HG02571 (cell line): Measurements from ENCODE around the gene GJB2.
A peak's percentile ranks its signal among the peaks of the same experiment; 100 is the strongest.

Experiments
- ATAC-seq: cut with Tn5 transposase; IDR thresholded peaks from one replicate; pipeline ENCODE4 v1.9.1; 2021; ENCODE audit warnings: mild to moderate bottlenecking, moderate library complexity; ENCODE audit not compliant: unreplicated experiment

Gene GJB2

GRCh38 chr13:20192836-20193161 lies at the start of gene GJB2:
GJB2 (minus strand) TSS chr13:20192938; CDS start chr13:20189581, 3,357 bp downstream.
- ATAC-seq = no peak

- no peak for ATAC-seq
Measured at GRCh38 chr13:20241593-20241992, 48.9 kb upstream of the GJB2 start.

DNA sequence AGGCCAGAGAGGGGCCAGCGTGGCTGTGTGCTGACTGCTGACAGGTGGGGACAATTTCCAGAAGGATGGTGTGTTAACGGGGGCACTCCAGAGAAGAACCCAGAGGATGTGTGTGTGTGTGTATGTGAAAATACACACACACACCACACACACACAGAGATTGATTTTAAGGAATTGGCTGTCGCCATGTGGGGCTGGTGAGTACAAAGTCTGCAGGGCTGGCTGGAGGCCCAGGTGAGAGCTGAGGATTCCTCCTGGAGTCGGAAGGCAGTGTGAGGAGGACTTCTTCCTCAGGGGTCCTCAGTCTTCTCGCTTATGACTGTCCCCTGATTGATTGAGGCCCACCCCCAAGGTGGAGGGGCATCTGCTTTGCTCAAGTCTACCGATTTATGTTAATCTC lies 47.0 kb upstream of the GJB2 start:
- no peak for ATAC-seq

DNA sequence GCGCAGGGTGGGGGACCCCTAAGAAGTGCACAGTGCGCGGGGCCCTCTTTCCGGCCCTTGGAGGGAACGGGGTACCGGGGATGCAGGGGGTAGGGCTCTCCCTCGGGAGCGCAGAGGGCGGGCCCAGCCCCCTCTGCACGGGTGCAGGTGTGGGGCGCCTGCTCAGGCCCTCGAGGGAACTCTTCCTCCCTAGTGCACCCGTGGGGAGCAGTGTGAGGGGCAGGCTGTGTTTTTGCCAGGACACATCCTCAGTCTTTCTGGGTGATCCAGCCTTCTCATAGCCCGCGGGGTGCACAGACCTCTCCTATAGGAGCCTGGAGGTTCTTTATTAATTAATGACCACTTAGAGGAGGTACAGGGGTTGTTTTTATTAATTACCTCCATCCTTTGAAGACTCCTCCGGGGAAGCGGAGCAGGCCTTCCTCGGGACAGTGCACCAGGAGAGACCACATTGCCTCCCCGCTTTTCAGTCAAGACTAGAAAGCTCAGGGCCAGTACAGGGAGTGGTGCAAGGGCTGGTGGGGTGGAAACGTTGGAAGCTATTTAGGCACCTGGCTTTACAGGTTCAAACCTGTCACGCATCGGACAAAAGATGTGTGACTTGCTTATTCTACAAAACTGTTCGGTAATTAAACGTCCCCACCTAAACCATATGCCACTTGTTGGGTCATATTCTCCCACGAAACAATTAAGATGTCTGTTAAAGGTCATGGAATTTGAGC lies 40.0 kb upstream of the GJB2 start:
- ATAC-seq = no peak

DNA sequence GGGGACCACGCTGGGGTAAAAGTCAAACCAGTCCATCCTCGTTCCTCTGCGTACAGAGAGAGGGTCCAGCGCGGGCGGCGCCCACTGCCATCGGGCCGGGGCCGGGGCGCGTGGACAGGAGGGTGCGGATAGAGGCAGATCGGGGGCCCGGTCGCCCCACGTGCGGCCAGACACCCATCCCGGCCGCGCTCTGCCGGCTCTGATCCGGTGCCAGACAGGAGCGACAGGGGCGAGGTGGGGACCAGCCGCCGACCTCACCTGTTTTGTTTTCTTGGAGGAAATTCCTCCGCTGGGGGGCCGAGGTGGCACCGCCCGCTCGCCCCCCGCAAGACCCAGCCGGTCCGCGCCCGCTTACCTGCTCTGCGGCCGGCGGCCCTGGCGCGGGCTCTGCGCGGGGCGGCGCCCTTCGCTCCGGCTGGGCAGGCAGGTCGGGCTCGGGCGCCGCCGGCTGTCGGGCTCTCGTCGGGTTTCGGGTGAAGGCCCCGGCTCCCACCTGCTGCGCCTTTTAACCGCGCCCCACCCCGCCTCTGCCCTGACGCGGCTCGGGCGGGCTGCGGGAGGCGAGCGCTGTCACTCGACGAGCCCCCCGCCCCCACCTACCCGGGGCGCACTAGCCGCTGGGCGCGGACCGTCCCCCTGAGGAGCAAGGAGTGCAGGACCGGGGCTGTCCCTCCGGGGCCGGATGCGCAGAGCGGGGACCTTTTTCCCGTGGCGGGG lies 39.3 kb upstream of the GJB2 start, which contains the start of gene GJB6:
Gene GJB6 (minus strand): TSS at position 481 of the 717 bp plus-strand sequence. CDS start 8,839 bp downstream, outside the sequence.
- no peak for ATAC-seq

DNA sequence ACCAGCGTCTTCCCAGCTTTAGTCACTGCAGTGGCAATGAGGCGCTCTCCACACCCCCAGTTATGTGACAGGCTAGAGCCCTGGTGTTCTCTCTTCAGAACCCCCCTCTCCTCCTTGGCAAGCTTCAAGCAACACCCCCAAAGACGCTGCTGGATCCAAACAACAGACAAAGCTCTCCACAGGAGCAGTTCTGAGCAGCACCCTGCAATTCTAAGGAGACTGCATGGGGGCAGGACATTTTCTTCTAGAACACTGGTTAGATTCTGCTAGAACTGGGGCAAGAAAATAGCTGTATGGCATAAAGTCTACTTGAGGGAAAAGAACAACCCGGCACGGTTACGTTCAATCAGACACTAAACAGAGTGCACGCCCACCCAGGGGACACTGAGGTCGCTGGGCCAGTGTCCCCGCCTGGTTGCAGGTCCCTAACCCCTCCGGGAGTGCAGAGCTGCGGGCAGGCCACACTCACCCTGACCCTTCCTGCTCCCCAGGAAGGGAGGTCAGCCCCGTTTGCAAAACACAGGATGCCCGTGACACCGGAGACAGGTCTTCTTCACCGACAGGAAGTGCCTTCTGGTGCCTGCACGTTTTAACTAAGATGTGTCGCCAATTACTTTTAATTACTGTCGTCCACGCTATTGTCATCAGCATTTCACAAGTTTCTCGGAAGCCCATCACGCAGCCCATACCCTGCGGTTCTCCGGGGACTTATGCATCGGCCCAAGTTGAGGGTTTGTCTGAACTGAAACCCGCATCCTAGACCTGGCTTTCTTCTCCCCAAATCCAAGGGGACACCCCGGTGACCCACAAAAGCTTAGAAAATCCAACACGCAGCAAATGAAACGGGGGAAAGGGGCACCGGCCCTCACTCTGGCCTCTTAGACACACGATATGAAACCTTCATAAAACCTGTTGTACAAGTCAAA lies 38.4 kb upstream of the GJB2 start:
- no peak for ATAC-seq

GRCh38 chr13:20227730-20228129 lies 35.0 kb upstream of the GJB2 start:
- ATAC-seq = no peak

DNA sequence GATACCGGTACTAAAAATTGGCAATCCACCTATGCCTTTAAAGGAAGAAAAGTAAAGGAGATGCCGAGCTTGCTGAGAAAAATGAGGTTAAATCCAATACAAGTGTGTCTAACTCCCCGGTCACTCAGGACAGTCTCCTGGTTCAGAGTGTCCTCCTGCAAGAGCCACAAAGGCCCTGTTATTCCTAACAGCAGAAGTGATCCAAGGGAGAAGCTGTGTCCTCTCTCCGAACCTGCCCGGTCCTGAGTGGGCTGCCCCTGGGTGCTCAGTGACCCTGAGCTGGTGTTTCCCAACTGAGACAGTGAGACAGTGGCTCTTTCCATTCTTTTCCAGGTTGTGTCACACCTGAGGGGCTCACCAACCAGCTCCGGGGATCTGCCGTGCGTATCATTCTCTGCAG lies 34.5 kb upstream of the GJB2 start:
- no peak for ATAC-seq

- no peak for ATAC-seq
Measured at GRCh38 chr13:20222553-20222952, 29.8 kb upstream of the GJB2 start.

GRCh38 chr13:20221772-20222171 lies 29.0 kb upstream of the GJB2 start:
- ATAC-seq = no peak

GRCh38 chr13:20219577-20219976 lies 26.8 kb upstream of the GJB2 start:
- peak; percentile 79 for ATAC-seq

- ATAC-seq = no peak
Measured at GRCh38 chr13:20217168-20217567, 24.4 kb upstream of the GJB2 start.

GRCh38 chr13:20209948-20210347 lies 17.2 kb upstream of the GJB2 start:
- no peak for ATAC-seq

DNA sequence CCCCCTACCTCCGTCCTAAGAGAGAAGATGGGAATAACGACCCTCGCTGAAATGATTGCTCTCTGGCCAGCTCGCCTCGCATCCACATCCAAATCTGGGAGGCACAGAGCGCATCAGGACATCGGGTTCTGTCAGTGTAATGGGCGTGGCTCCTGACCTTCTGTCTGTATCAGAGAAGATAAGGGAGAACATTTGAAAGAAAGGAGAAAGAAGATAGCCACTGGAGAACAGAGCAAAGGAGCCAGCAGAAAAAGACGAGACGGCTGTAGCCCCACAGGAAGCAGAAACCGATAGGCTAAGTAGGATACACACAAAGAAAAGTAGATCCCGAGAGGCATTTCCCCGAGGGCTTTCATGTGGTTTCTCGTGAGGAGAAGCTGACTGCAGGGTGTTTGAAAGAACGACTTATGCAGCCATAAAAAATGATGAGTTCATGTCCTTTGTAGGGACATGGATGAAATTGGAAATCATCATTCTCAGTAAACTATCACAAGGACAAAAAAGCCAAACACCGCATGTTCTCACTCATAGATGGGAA lies 14.0 kb upstream of the GJB2 start:
- ATAC-seq = no peak

GRCh38 chr13:20206065-20206697 lies 13.4 kb upstream of the GJB2 start:
- no peak for ATAC-seq

GRCh38 chr13:20198781-20199180 lies 6.0 kb upstream of the GJB2 start:
- ATAC-seq = no peak

DNA sequence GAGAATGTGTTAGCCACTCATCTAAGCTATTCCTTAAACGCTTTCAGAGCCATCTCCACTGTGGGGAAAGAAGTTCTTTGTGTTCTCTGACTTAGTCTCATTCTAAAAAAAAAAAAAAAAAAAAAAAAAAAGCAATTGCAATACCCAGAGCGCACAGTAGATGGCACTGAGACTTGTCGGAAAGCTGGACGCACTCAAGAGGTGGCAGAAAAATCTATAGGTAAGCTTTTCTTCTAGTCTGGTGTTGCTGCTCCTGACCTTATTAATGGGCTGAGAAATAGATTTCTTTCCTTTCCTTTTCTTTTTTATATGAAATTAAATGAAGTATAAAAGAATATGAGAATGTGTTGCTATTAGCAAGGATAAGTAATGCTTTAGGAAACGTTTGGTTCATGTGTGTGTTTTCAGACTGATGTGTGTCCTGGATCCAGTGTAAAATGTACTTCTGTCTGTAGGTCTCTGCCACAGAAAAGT lies 4.7 kb upstream of the GJB2 start:
- no peak for ATAC-seq

- no peak for ATAC-seq
Measured at GRCh38 chr13:20195801-20196200, 3.1 kb upstream of the GJB2 start.

GRCh38 chr13:20193907-20194631 lies 1.3 kb upstream of the GJB2 start:
- no peak for ATAC-seq
